Spleen (tissue), 7 donors: ENCODE data around the gene FHIT.

Source experiments
- POLR2A ChIP-seq, 3 donors: fragments of 450-650 bp; IDR thresholded peaks; one replicate each; pipeline ENCODE4 v1.5.1; 2017; ENCODE audit warnings: antibody characterized with exemption in 3 of 3, mild to moderate bottlenecking in 1 of 3
- POLR2AphosphoS5 ChIP-seq, 3 donors: sonication (generic); formaldehyde crosslinking; IDR thresholded peaks; one replicate each; pipeline ENCODE4 v1.5.1; 2017; ENCODE audit warnings: antibody characterized with exemption in 3 of 3
- TF ChIP-seq, protein P1 (sequence below), 11 experiments: fragments of 200-600 bp in 7 of 11; fragments of 450-650 bp in 4 of 11; sonication (generic) in 4 of 11; IDR thresholded peaks in 8 of 11; conservative IDR thresholded peaks in 3 of 11; 1 replicate in 7 of 11; 2 replicates in 4 of 11; pipeline versions ENCODE4 v1.4.0 to v1.8.0; 2016 to 2021; ENCODE audit warnings: antibody characterized with exemption in 11 of 11, inconsistent platforms in 4 of 11, mild to moderate bottlenecking in 1 of 11
- donor health status: DM: no; HTN: no; CAD: no; lungs with moderate emphysema.
- donor health status: DM: no; HTN: no; CAD: no.
- donor health status: DM: no; HTN: no; CAD: no.

DNA sequence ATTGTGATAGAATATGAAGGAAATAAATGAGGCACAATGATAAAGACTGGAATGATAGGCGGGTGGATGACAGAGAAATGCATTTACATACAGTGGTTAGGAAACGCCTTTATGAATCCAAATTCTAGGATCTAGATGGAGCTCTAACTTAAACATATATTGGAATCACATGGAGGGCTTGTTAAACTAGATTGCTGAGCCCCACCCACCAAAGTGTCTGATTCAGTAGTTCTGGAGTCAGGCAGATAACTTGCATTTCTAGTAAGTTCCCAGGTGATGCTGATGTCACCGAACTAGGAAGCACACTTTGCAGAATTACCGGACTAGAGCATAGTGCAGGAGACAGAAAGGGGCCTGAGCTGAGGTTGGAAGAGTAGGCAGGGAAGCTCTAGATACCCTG lies 837.2 kb downstream of the FHIT start:
- TF ChIP-seq POLR2A (IDR thresholded peaks at IDR 0.05) = no peak
- TF ChIP-seq, protein P1, sequence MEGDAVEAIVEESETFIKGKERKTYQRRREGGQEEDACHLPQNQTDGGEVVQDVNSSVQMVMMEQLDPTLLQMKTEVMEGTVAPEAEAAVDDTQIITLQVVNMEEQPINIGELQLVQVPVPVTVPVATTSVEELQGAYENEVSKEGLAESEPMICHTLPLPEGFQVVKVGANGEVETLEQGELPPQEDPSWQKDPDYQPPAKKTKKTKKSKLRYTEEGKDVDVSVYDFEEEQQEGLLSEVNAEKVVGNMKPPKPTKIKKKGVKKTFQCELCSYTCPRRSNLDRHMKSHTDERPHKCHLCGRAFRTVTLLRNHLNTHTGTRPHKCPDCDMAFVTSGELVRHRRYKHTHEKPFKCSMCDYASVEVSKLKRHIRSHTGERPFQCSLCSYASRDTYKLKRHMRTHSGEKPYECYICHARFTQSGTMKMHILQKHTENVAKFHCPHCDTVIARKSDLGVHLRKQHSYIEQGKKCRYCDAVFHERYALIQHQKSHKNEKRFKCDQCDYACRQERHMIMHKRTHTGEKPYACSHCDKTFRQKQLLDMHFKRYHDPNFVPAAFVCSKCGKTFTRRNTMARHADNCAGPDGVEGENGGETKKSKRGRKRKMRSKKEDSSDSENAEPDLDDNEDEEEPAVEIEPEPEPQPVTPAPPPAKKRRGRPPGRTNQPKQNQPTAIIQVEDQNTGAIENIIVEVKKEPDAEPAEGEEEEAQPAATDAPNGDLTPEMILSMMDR (IDR thresholded peaks at IDR 0.05 in 8 of 11, conservative IDR thresholded peaks at IDR 0.05 in 3 of 11) = no peak
- TF ChIP-seq POLR2AphosphoS5 (IDR thresholded peaks at IDR 0.05) = no peak
